PFSK-1 (cell line): ENCODE data around the gene MIDN.

Source experiments
- FOXP2 ChIP-seq: optimal IDR thresholded peaks from 2 replicates; pipeline ENCODE3; 2011; ENCODE audit warnings: borderline replicate concordance, control low read depth, inconsistent platforms; ENCODE audit not compliant: insufficient read depth; ENCODE audit errors: extremely low read length, extremely low read depth
- POLR2AphosphoS5 ChIP-seq: IDR thresholded peaks from 2 replicates; pipeline ENCODE4 v1.6.1; 2012; ENCODE audit warnings: low read depth, mild to moderate bottlenecking, control low read depth, low read length, moderate library complexity
- SIN3A ChIP-seq: IDR thresholded peaks from 2 replicates; pipeline ENCODE4 v1.6.1; 2012; ENCODE audit warnings: mild to moderate bottlenecking, low read length, moderate library complexity, borderline replicate concordance; ENCODE audit not compliant: insufficient read depth
- TAF1 ChIP-seq: IDR thresholded peaks from 2 replicates; pipeline ENCODE4 v1.6.1; 2012; ENCODE audit warnings: low read length, control low read depth, borderline replicate concordance; ENCODE audit not compliant: insufficient read depth
- TF ChIP-seq, protein P1 (sequence below), 2 experiments: IDR thresholded peaks; 2 replicates each; pipeline versions ENCODE4 v1.6.1 to v1.8.0; 2011 to 2012; ENCODE audit warnings: low read depth in 2 of 2, low read length in 2 of 2, control low read depth in 1 of 2, inconsistent platforms in 1 of 2, mild to moderate bottlenecking in 1 of 2, moderate library complexity in 1 of 2; ENCODE audit not compliant: insufficient read depth in 1 of 2

MIDN gene

GRCh38 chr19:1293782-1294604 lies 45.6 kb downstream of the MIDN start:
- no peak for TF ChIP-seq TAF1
- no peak for TF ChIP-seq POLR2AphosphoS5
- no peak for TF ChIP-seq FOXP2
- TF ChIP-seq SIN3A = no peak
- TF ChIP-seq, protein P1, sequence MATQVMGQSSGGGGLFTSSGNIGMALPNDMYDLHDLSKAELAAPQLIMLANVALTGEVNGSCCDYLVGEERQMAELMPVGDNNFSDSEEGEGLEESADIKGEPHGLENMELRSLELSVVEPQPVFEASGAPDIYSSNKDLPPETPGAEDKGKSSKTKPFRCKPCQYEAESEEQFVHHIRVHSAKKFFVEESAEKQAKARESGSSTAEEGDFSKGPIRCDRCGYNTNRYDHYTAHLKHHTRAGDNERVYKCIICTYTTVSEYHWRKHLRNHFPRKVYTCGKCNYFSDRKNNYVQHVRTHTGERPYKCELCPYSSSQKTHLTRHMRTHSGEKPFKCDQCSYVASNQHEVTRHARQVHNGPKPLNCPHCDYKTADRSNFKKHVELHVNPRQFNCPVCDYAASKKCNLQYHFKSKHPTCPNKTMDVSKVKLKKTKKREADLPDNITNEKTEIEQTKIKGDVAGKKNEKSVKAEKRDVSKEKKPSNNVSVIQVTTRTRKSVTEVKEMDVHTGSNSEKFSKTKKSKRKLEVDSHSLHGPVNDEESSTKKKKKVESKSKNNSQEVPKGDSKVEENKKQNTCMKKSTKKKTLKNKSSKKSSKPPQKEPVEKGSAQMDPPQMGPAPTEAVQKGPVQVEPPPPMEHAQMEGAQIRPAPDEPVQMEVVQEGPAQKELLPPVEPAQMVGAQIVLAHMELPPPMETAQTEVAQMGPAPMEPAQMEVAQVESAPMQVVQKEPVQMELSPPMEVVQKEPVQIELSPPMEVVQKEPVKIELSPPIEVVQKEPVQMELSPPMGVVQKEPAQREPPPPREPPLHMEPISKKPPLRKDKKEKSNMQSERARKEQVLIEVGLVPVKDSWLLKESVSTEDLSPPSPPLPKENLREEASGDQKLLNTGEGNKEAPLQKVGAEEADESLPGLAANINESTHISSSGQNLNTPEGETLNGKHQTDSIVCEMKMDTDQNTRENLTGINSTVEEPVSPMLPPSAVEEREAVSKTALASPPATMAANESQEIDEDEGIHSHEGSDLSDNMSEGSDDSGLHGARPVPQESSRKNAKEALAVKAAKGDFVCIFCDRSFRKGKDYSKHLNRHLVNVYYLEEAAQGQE (IDR thresholded peaks at IDR 0.05; ENCODE audit: insufficient read depth in 1 of 2, low read depth in 2 of 2, low read length in 2 of 2) = no peak

- TF ChIP-seq FOXP2 = no peak
- TF ChIP-seq, protein P1 (IDR thresholded peaks at IDR 0.05; ENCODE audit: insufficient read depth in 1 of 2, low read depth in 2 of 2, low read length in 2 of 2) = no peak
These were observed 46.3 kb downstream of the MIDN start for GRCh38 chr19:1294688-1295087.

GRCh38 chr19:1295169-1296012 lies 47.0 kb downstream of the MIDN start:
- TF ChIP-seq POLR2AphosphoS5 = no peak
- TF ChIP-seq SIN3A = no peak
- no peak for TF ChIP-seq FOXP2
- TF ChIP-seq TAF1 = no peak
- TF ChIP-seq, protein P1 (IDR thresholded peaks at IDR 0.05; ENCODE audit: insufficient read depth in 1 of 2, low read depth in 2 of 2, low read length in 2 of 2) = no peak

DNA sequence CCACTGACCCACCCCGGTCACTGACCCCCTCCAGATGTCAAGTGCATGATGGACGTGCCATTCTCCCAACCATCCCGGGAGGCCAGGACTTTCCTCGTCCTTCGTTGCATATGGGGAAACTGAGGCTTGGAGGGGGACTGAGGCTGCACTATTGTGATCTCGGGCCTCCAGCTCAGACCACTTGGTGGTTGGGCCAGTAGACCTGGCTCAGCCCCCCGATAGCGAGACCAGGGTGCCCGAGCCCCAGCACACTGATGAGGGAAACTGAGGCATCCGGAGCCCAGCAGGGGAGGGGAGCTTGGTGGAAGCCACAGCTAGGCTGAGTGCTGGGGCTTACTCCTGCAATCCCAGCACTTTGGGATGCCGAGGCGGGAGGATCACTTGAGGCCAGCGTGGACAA lies 47.7 kb downstream of the MIDN start:
- TF ChIP-seq FOXP2 = no peak
- TF ChIP-seq SIN3A = no peak
- TF ChIP-seq POLR2AphosphoS5 = no peak
- TF ChIP-seq, protein P1 (IDR thresholded peaks at IDR 0.05; ENCODE audit: insufficient read depth in 1 of 2, low read depth in 2 of 2, low read length in 2 of 2) = no peak
- no peak for TF ChIP-seq TAF1
